K562 (cell line): ENCODE measurements around the gene ARV1. TPM values are rescaled to one million over a fixed set of nuclear protein-coding genes. Genes with fewer than 3 reads are reported as not detected.
A peak's percentile ranks its signal among the peaks of the same experiment; 100 is the strongest.

Experiments
- ATAC-seq: fragments of 200-7000 bp; cut with Tn5 transposase; 3 replicates; pipeline ENCODE4 v1.9.1; 2020; ENCODE audit warnings: moderate library complexity
- BruUV-seq: library from RNA; stranded (reverse); fragments of 400-500 nt; replicated peaks from 2 replicates; lab custom pipeline; 2021; lab: Mats Ljungman, UMichigan
- CTCF ChIA-PET: fragments of 300-600 bp; formaldehyde crosslinking; extraction: SDS; loops from one replicate; lab custom pipeline; 2021; ENCODE audit warnings: low intra/inter-chr PET ratio; lab: Yijun Ruan, JAX
- POLR2A ChIA-PET: fragments of 300-600, 350-650 bp; sonication (Branson Sonifier 250); formaldehyde crosslinking; extraction: SDS; loops from one replicate; lab custom pipeline; 2021; ENCODE audit warnings: antibody characterized with exemption, inconsistent platforms; lab: Yijun Ruan, JAX
- DNase-seq, 4 experiments: peaks; one replicate each; pipeline versions ENCODE4 v3.0.0 to v3.0.0-alpha.2; 2011 to 2018; ENCODE audit warnings: low spot score in 3 of 4, mixed read lengths in 3 of 4; ENCODE audit errors: extremely low read depth in 1 of 4
- FAIRE-seq: peaks from 2 replicates; lab custom pipeline; 2011; peaks lifted over from hg19 to GRCh38; lab: Jason Lieb, UNC
- H2AFZ ChIP-seq: 2 replicates; pipeline ENCODE4 v1.6.0; 2011; ENCODE audit warnings: low read depth, low read length, control low read depth, inconsistent platforms
- H3K27ac ChIP-seq: fragments of 200-600 bp; 3 replicates; pipeline ENCODE4 v1.8.0; 2011; ENCODE audit warnings: low read depth, mild to moderate bottlenecking, control low read depth, inconsistent platforms, low read length, moderate library complexity, mixed read lengths; ENCODE audit errors: extremely low read depth
- H3K27me3 ChIP-seq, 2 experiments: fragments of 300-600 bp in 1 of 2; 2 replicates in 1 of 2; 3 replicates in 1 of 2; pipeline versions ENCODE4 v1.6.0 to v1.8.0; 2011; ENCODE audit warnings: inconsistent platforms in 2 of 2, low read length in 2 of 2, mild to moderate bottlenecking in 1 of 2, mixed read lengths in 1 of 2, moderate library complexity in 1 of 2; ENCODE audit not compliant: control insufficient read depth in 2 of 2, insufficient read depth in 2 of 2
- H3K36me3 ChIP-seq: fragments of 300-600 bp; 3 replicates; pipeline ENCODE4 v1.8.0; 2011; ENCODE audit warnings: mild to moderate bottlenecking, low read length, inconsistent platforms; ENCODE audit not compliant: control insufficient read depth, insufficient read depth
- H3K4me1 ChIP-seq, 2 experiments: fragments of 200-600 bp in 1 of 2; replicated peaks in 1 of 2; 2 replicates in 1 of 2; 3 replicates in 1 of 2; pipeline versions ENCODE4 v1.5.1 to v1.8.0; 2011; ENCODE audit warnings: inconsistent platforms in 2 of 2, low read length in 2 of 2, mild to moderate bottlenecking in 1 of 2, mixed read lengths in 1 of 2, moderate library complexity in 1 of 2; ENCODE audit not compliant: control insufficient read depth in 2 of 2, insufficient read depth in 2 of 2
- H3K4me2 ChIP-seq: 2 replicates; pipeline ENCODE4 v1.6.1; 2011; ENCODE audit warnings: low read length, control low read depth, inconsistent platforms, mixed read lengths; ENCODE audit not compliant: insufficient read depth
- H3K4me3 ChIP-seq: fragments of 200-600 bp; sonication (generic), shearing (Covaris generic); 2 replicates; pipeline ENCODE4 v1.5.1; 2016; ENCODE audit warnings: control low read depth, inconsistent platforms
- H3K79me2 ChIP-seq: fragments of 200-600 bp; 3 replicates; pipeline ENCODE4 v1.8.0; 2011; ENCODE audit warnings: low read length, inconsistent platforms; ENCODE audit not compliant: control insufficient read depth, insufficient read depth
- H3K9ac ChIP-seq, 2 experiments: 2 replicates each; pipeline versions ENCODE4 v1.6.0 to v1.6.1; 2011; ENCODE audit warnings: low read depth in 2 of 2, low read length in 2 of 2, control low read depth in 1 of 2, inconsistent platforms in 1 of 2, mild to moderate bottlenecking in 1 of 2, mixed read lengths in 1 of 2; ENCODE audit not compliant: insufficient read depth in 1 of 2
- H3K9me1 ChIP-seq: one replicate; pipeline ENCODE4 v1.6.0; 2011; ENCODE audit warnings: inconsistent platforms, mild to moderate bottlenecking, low read length, moderate library complexity; ENCODE audit not compliant: control insufficient read depth, insufficient read depth
- H3K9me3 ChIP-seq: replicated peaks from 2 replicates; pipeline ENCODE4 v1.5.1; 2011; ENCODE audit warnings: low read depth, low read length, inconsistent platforms; ENCODE audit not compliant: control insufficient read depth, insufficient read depth
- H4K20me1 ChIP-seq: replicated peaks from 2 replicates; pipeline ENCODE4 v1.6.1; 2011; ENCODE audit warnings: low read length, inconsistent platforms, mixed read lengths; ENCODE audit not compliant: control insufficient read depth, insufficient read depth
- TRIM24 ChIP-seq, 2 experiments: fragments of 450-650 bp; IDR thresholded peaks; 2 replicates each; pipeline ENCODE4 v1.6.1; 2016
- ZNF318 ChIP-seq, 2 experiments: fragments of 450-650 bp; IDR thresholded peaks; 2 replicates each; pipeline ENCODE4 v1.6.1; 2016; ENCODE audit warnings: mild to moderate bottlenecking in 2 of 2, borderline replicate concordance in 1 of 2, low read depth in 1 of 2, moderate library complexity in 1 of 2
- WGBS: fragments of 100-300 bp; shearing (Covaris generic); methylation state at CpG from one replicate; pipeline ENCODE4 v1.1.6; 2016; ENCODE audit warnings: low coverage, mixed read lengths; ENCODE audit not compliant: insufficient coverage; ENCODE audit errors: missing lambda C conversion rate; 5-methylcytosine and 5-hydroxymethylcytosine counted together
- in situ Hi-C: fragments of 300-500 bp; cut with MboI; formaldehyde crosslinking; loops from 4 replicates; pipeline ENCODE4 v1.15.0; 2018; ENCODE audit warnings: inconsistent platforms, mixed read lengths
- intact Hi-C: fragments of 100-400 bp; cut with micrococcal nuclease; formaldehyde crosslinking; loops from 2 replicates; pipeline ENCODE4 v1.14.2; 2022
- polyA plus RNA-seq, 8 experiments: library from polyadenylated mRNA; depleted of rRNA in 4 of 8; stranded (reverse) in 5 of 8; unstranded in 3 of 8; fragments of >200 nt; fragmentation: Nextera tagmentation in 2 of 8; fragmentation: Illumina TruSeq in 1 of 8; extraction: Ambion mirVana in 2 of 8; extraction: Trizol in 1 of 8; gene quantifications; 2 replicates each; pipeline versions ENCODE4 v1.2.1 to v1.2.3, GENCODE V29; 2011 to 2014; ENCODE audit warnings: inconsistent platforms in 1 of 8, missing spikeins in 1 of 8
- total RNA-seq, 7 experiments: library from RNA; depleted of rRNA in 6 of 7; stranded (reverse); fragments of >200 nt in 6 of 7; fragmentation: Illumina TruSeq in 2 of 7; extraction: Trizol in 2 of 7; gene quantifications; 2 replicates each; pipeline versions ENCODE4 v1.2.1 to v1.2.3, GENCODE V29; 2011 to 2021; ENCODE audit warnings: low replicate concordance in 1 of 7

The ARV1 gene
- total and polyA plus RNA-seq, 9 of the 15 experiments (the other 6 are each of a cell fraction or from before 2014, with no cell fraction given): 54.8 to 139 (median 74.0) TPM

- Histone ChIP-seq H2AFZ (no peak overlapping the region), H3K4me1 (no peaks in the 10 kb centered on the region), H3K9ac (no peak overlapping the region), H4K20me1 (no peaks in the 10 kb centered on the region), H3K4me2 (no peak overlapping the region), H3K36me3 (no peaks in the 10 kb centered on the region), H3K9me3 (no peaks in the 10 kb centered on the region), H3K9me1 (no peaks in the 10 kb centered on the region), H3K27ac (no peak overlapping the region), H3K79me2 (no peaks in the 10 kb centered on the region), H3K27me3 (no peaks in the 10 kb centered on the region), H3K4me3 (no peak overlapping the region)
- ChIA-PET POLR2A (interaction anchor here (0.6 to 1.6 kb wide), 7 partner anchors 8 to 108 kb away, joined by 3 to 7 read pairs (median 3); no protein-coding TSS in a partner anchor), CTCF (no interaction called here)
- ATAC-seq: no peak
- BruUV-seq: no TSS peak
- intact Hi-C loops: no loop called here
- WGBS: 77% methylated on average over 1 of the region's 1 CpG
- no peak for DNase-seq
- no peak for FAIRE-seq
- in situ Hi-C loops: no loop called here
- no peak for TF ChIP-seq TRIM24 (IDR thresholded peaks at IDR 0.05)
- TF ChIP-seq ZNF318 (IDR thresholded peaks at IDR 0.05; ENCODE audit: borderline replicate concordance in 1 of 2, low read depth in 1 of 2): 0 out of 4 replicates have a peak, but pooled peaks of 1 of the 2 experiments have one; percentile 45
These were observed 38.0 kb upstream of the ARV1 start for GRCh38 chr1:230940848-230941247.
